Tibial artery (tissue), 4 donors: ENCODE measurements around the gene CPXM1.
"Not testable (repeated sequence)": the region's sequence is repeated elsewhere in the genome, so short reads cannot be mapped to it uniquely, and the experiment has no call there.

Experiments used
- DNase-seq, 2 donors: peaks; one replicate each; pipeline ENCODE4 v3.0.0-alpha.2; 2019
- H3K27ac ChIP-seq, 2 donors: fragments of 200-600 bp; sonication (generic) in 1 of 2; 1 replicate in 1 of 2; 2 replicates in 1 of 2; pipeline ENCODE4 v1.5.1; 2018 to 2019; ENCODE audit warnings: mild to moderate bottlenecking in 1 of 2
- H3K27me3 ChIP-seq, 2 donors: fragments of 200-600 bp; sonication (generic) in 1 of 2; one replicate each; pipeline versions ENCODE4 v1.5.1 to v1.6.0; 2016 to 2019
- H3K36me3 ChIP-seq, 3 donors: fragments of 200-600 bp; sonication (generic) in 2 of 3; one replicate each; pipeline ENCODE4 v1.5.1; 2016 to 2019; ENCODE audit warnings: mild to moderate bottlenecking in 2 of 3
- H3K4me1 ChIP-seq, 4 donors: fragments of 200-600 bp; sonication (generic) in 2 of 4; 1 replicate in 3 of 4; 2 replicates in 1 of 4; pipeline ENCODE4 v1.5.1; 2016 to 2019
- H3K4me3 ChIP-seq, 2 donors: fragments of 200-600 bp; sonication (generic) in 1 of 2; 1 replicate in 1 of 2; 2 replicates in 1 of 2; pipeline ENCODE4 v1.5.1; 2018 to 2019; ENCODE audit warnings: mild to moderate bottlenecking in 2 of 2
- H3K9me3 ChIP-seq, 3 donors: fragments of 200-600 bp; sonication (generic) in 1 of 3; one replicate each; pipeline ENCODE4 v1.5.1; 2016 to 2019
- intact Hi-C: fragments of 100-400 bp; cut with DNase I; formaldehyde crosslinking; loops from one replicate; pipeline ENCODE4 v1.15.0; 2023; ENCODE audit warnings: low total_unique reads
- TF ChIP-seq, protein P1 (sequence below), 2 experiments: fragments of 200-600 bp in 1 of 2; fragments of 450-650 bp in 1 of 2; IDR thresholded peaks; one replicate each; pipeline ENCODE4 v1.5.1; 2017 to 2019; ENCODE audit warnings: antibody characterized with exemption in 2 of 2, mild to moderate bottlenecking in 1 of 2, moderate library complexity in 1 of 2

Gene CPXM1

DNA sequence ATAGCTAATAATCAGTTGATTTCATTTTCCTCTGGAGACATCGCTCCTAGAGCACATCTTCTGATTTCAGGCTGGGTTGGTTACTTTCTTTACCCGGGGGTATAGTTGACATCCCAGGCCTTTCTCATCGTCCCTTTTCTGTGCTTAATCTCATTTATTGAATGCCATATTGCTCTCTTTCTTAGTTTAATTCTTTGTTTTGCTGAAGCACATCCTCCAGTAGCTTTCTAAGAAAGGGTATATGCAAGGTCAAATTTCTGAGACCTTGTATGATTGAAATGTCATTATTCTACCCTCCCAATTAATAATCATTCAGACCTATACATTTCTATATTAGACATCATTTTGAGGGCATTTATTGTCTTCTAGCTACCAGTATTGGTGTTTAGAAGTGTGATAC, 11.8 kb upstream of the CPXM1 start:
- Histone ChIP-seq H3K27me3 (peaks cover 0 to 63% of the 10 kb centered on the region in 2 donors), H3K27ac (no peak overlapping the region), H3K4me1 (no peaks in the 10 kb centered on the region), H3K36me3 (no peaks in the 10 kb centered on the region), H3K4me3 (no peak overlapping the region), H3K9me3 (peaks cover 0 to 13% (median 8%) of the 10 kb centered on the region in 3 donors)
- DNase-seq, result no peak
- intact Hi-C loops, result no loop called here
- TF ChIP-seq, protein P1, sequence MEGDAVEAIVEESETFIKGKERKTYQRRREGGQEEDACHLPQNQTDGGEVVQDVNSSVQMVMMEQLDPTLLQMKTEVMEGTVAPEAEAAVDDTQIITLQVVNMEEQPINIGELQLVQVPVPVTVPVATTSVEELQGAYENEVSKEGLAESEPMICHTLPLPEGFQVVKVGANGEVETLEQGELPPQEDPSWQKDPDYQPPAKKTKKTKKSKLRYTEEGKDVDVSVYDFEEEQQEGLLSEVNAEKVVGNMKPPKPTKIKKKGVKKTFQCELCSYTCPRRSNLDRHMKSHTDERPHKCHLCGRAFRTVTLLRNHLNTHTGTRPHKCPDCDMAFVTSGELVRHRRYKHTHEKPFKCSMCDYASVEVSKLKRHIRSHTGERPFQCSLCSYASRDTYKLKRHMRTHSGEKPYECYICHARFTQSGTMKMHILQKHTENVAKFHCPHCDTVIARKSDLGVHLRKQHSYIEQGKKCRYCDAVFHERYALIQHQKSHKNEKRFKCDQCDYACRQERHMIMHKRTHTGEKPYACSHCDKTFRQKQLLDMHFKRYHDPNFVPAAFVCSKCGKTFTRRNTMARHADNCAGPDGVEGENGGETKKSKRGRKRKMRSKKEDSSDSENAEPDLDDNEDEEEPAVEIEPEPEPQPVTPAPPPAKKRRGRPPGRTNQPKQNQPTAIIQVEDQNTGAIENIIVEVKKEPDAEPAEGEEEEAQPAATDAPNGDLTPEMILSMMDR (IDR thresholded peaks at IDR 0.05), result no peak

DNA sequence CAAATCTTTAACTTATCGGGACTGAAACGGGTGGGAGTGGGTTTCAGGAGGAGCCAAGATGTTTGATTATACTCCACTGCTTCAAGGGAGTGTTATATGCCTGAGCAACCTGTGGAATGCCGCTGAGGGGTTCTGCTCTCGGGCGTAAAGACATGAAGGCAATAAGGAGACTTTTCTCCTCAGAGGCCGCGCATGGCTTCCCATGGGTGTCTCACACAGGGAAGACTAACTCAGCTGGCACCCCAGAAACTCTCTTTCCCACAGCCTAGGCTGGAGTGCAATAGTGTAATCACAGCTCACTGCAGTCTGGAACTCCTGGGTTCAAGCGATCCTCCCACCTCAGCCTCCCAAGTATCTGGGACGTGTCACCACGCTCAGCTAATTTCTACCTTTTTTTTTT, 9.3 kb upstream of the CPXM1 start:
- peaks cover 0 to 13% (median 8%) of the 10 kb centered on the region in 3 donors for H3K9me3 ChIP-seq
- H3K36me3 ChIP-seq, result no peaks in the 10 kb centered on the region
- intact Hi-C loops, result no loop called here
- no peak for DNase-seq
- H3K4me1 ChIP-seq, result peaks cover 0 to 7% (median 4%) of the 10 kb centered on the region in 4 donors
- TF ChIP-seq, protein P1 (IDR thresholded peaks at IDR 0.05), result no peak
- peaks cover 0 to 70% of the 10 kb centered on the region in 2 donors for H3K27me3 ChIP-seq
- H3K27ac ChIP-seq, result no peak overlapping the region
- H3K4me3 ChIP-seq, result no peak overlapping the region

DNA sequence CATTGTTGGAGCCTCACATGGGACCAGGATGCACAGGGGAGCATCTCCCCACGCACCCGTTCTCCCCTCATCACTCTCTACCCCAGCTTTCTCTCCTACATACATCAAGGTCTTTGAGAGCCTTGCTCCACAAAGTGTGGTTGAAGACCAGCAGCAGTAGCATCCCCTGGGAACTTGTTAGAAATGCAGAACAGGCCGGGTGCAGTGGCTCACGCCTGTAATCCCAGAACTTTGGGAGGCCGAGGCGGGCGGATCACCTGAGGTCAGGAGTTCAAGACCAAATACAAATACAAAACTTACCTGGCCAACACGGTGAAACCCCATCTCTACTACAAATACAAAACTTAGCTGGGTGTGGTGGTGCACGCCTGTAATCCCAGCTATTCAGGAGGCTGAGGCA, 7.5 kb upstream of the CPXM1 start:
- DNase-seq, H3K36me3 ChIP-seq, H3K4me1 ChIP-seq, H3K4me3 ChIP-seq, intact Hi-C loops, H3K27ac ChIP-seq: not testable (repeated sequence)
- peaks cover 0 to 81% of the 10 kb centered on the region in 2 donors for H3K27me3 ChIP-seq
- H3K9me3 ChIP-seq, result peaks cover 0 to 13% (median 8%) of the 10 kb centered on the region in 3 donors

DNA sequence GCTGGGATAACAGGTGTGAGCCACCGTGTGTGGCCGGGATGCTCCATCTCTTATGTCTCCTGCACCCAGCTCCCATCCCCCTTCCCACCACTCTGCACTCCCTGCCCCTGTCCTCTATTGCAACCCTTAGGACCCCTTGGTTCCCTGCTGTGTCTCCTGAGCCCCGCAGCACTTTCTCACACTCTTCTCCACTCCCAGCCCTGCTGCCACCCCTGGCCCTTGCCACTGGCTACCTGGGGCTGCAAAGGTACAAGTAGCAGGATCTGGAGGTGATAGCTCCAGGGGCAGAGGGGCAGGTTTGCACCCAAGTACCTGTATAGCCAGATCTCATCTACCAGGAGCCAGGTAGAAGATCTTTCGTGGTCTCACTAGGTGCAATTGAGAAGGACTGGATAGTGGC, 6.6 kb upstream of the CPXM1 start:
- no peak overlapping the region for H3K4me3 ChIP-seq

DNA sequence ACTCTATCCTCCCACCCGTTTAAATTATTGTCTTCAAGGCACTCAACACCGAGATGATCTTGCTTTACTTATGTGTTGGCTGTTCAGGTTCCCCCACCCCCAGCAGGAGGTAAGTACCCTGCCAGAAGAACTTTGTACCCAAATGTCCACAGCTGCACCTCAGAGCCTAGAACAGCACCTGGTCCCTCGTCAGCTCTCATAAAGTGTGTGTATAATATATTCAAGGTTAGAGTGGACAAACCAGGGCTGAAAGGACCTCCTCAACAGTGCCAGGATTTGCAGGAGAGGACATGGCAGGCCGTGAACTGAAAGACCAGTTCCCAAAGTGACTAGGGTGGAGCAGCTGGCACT, 5.9 kb upstream of the CPXM1 start:
- Histone ChIP-seq H3K36me3 (no peaks in the 10 kb centered on the region), H3K9me3 (no peaks in the 10 kb centered on the region), H3K27ac (no peak overlapping the region), H3K27me3 (peaks cover 0 to 87% of the 10 kb centered on the region in 2 donors), H3K4me1 (peaks cover 0 to 7% (median 4%) of the 10 kb centered on the region in 4 donors), H3K4me3 (no peak overlapping the region)
- no peak for DNase-seq
- TF ChIP-seq, protein P1 (IDR thresholded peaks at IDR 0.05), result no peak
- intact Hi-C loops, result no loop called here

More for the DNA sequence above, 6.6 kb upstream of the CPXM1 start:
- Histone ChIP-seq H3K27ac (no peak overlapping the region), H3K36me3 (no peaks in the 10 kb centered on the region), H3K27me3 (peaks cover 0 to 87% of the 10 kb centered on the region in 2 donors), H3K9me3 (peaks cover 0 to 6% (median 5%) of the 10 kb centered on the region in 3 donors), H3K4me1 (peaks cover 0 to 7% (median 4%) of the 10 kb centered on the region in 4 donors)
- intact Hi-C loops, result no loop called here
- no peak for DNase-seq
- TF ChIP-seq, protein P1 (IDR thresholded peaks at IDR 0.05), result no peak

DNA sequence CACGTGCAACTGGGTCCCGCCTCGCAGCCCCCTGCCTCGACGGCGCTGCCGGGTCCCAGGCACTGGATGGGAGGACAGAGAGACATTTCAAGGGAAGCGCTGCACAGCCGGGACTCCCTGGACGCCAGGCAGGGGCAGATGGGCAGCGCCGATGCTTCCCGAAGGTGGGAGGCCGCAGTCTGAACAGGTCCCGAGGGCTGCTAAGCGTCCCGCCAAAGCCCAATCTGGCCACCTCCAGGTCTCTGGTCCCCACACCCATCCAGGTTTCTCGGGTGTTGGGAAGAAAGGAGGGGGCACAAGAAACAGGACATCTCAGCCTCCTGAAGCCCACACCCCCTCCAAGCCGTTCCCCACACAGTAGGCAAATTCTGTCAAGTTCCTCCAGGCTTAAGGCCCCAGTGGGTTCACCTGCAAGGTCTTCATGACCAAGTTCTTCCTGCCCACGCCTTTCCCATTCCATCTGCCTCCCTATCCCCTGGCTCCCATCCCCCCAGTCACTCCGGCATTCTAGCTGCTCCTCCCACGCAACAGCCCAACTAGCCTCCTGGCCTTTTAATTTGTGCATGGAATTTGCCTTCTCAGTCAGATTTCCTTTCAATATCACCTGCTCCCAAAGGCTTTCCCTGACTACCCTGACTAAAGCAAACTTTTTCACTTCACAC, 5.4 kb upstream of the CPXM1 start:
- Histone ChIP-seq H3K36me3 (no peaks in the 10 kb centered on the region), H3K4me1 (peaks cover 0 to 7% (median 4%) of the 10 kb centered on the region in 4 donors), H3K9me3 (no peaks in the 10 kb centered on the region), H3K27ac (no peak overlapping the region), H3K27me3 (peaks cover 0 to 91% of the 10 kb centered on the region in 2 donors), H3K4me3 (no peak overlapping the region)
- DNase-seq, result no peak
- intact Hi-C loops, result no loop called here
- TF ChIP-seq, protein P1 (IDR thresholded peaks at IDR 0.05), result no peak
